HL-60 (cell line): ENCODE results near the gene CELF2.

Experiments
- DNase-seq, 2 experiments: peaks; one replicate each; pipeline ENCODE4 v3.0.0-alpha.2; 2010 to 2020; ENCODE audit warnings: low read depth in 1 of 2, low spot score in 1 of 2
- H3K27ac ChIP-seq: fragments of 250-450 bp; sonication (Bioruptor Pico); replicated peaks from 2 replicates; pipeline ENCODE4 v1.5.1; 2020; ENCODE audit warnings: mild to moderate bottlenecking, moderate library complexity
- H3K27me3 ChIP-seq: fragments of 250-450 bp; sonication (Bioruptor Pico); 2 replicates; pipeline ENCODE4 v1.5.1; 2021; ENCODE audit warnings: mild to moderate bottlenecking, moderate library complexity; ENCODE audit not compliant: insufficient read depth, poor library complexity, severe bottlenecking
- H3K4me3 ChIP-seq: replicated peaks from 2 replicates; pipeline ENCODE4 v1.5.1; 2011; ENCODE audit warnings: mild to moderate bottlenecking, control low read depth, low read length; ENCODE audit not compliant: insufficient read depth
- GABPA ChIP-seq: IDR thresholded peaks from 2 replicates; pipeline ENCODE4 v1.6.1; 2012; ENCODE audit warnings: low read depth
- POLR2AphosphoS5 ChIP-seq: IDR thresholded peaks from 2 replicates; pipeline ENCODE4 v1.6.1; 2012; ENCODE audit warnings: low read depth
- REST ChIP-seq: IDR thresholded peaks from 2 replicates; pipeline ENCODE4 v1.6.1; 2012; ENCODE audit warnings: low read depth; ENCODE audit not compliant: insufficient replicate concordance
- SPI1 ChIP-seq: IDR thresholded peaks from 2 replicates; pipeline ENCODE4 v1.6.1; 2012; ENCODE audit warnings: low read depth, mild to moderate bottlenecking, borderline replicate concordance
- TF ChIP-seq, protein P1 (sequence below): IDR thresholded peaks from one replicate; pipeline ENCODE4 v1.5.1; 2011; ENCODE audit warnings: low read length, control low read depth, inconsistent platforms; ENCODE audit not compliant: insufficient read depth

The CELF2 gene

GRCh38 chr10:11017000-11017569 lies 587 bp upstream of the CELF2 start:
- no peak for DNase-seq
- Histone ChIP-seq H3K27me3 (peaks cover 15% of the 10 kb centered on the region), H3K4me3 (no peak overlapping the region)

DNA sequence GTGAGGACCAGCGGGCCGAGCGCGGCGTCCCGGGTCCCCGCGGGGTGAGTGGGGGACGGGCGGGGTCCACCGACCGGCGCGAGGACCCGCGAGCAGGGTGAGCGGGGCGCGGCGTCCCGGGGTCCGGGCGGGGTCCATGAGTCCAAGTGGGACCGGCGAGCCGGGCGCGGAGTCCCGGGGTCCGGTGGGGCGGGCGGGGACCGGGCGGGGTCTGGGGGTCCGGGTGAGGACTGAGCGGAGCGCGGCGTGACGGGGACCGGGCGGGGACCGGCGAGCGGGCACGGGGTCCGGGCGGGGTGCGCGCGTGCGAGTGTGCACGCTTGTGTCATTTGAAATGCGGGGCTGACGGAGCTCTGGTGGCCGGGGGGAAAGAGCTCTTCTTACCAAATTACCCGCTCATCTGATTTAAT lies 765 bp downstream of the CELF2 start:
- H3K4me3 ChIP-seq: peak overlapping the region; percentile 21; the same call in 1 of the 2 replicates
- H3K27ac ChIP-seq: no peak overlapping the region
- TF ChIP-seq REST (no peak), POLR2AphosphoS5 (no peak), GABPA (no peak), SPI1 (no peak)
- TF ChIP-seq, protein P1, sequence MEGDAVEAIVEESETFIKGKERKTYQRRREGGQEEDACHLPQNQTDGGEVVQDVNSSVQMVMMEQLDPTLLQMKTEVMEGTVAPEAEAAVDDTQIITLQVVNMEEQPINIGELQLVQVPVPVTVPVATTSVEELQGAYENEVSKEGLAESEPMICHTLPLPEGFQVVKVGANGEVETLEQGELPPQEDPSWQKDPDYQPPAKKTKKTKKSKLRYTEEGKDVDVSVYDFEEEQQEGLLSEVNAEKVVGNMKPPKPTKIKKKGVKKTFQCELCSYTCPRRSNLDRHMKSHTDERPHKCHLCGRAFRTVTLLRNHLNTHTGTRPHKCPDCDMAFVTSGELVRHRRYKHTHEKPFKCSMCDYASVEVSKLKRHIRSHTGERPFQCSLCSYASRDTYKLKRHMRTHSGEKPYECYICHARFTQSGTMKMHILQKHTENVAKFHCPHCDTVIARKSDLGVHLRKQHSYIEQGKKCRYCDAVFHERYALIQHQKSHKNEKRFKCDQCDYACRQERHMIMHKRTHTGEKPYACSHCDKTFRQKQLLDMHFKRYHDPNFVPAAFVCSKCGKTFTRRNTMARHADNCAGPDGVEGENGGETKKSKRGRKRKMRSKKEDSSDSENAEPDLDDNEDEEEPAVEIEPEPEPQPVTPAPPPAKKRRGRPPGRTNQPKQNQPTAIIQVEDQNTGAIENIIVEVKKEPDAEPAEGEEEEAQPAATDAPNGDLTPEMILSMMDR: no peak
- DNase-seq: no peak
- peaks cover 16% of the 10 kb centered on the region for H3K27me3 ChIP-seq

More at GRCh38 chr10:11017000-11017569, 587 bp upstream of the CELF2 start:
- H3K27ac ChIP-seq: no peak overlapping the region
- TF ChIP-seq, protein P1: no peak
- no peak for TF ChIP-seq POLR2AphosphoS5
- TF ChIP-seq REST: no peak
- no peak for TF ChIP-seq GABPA
- TF ChIP-seq SPI1: no peak

DNA sequence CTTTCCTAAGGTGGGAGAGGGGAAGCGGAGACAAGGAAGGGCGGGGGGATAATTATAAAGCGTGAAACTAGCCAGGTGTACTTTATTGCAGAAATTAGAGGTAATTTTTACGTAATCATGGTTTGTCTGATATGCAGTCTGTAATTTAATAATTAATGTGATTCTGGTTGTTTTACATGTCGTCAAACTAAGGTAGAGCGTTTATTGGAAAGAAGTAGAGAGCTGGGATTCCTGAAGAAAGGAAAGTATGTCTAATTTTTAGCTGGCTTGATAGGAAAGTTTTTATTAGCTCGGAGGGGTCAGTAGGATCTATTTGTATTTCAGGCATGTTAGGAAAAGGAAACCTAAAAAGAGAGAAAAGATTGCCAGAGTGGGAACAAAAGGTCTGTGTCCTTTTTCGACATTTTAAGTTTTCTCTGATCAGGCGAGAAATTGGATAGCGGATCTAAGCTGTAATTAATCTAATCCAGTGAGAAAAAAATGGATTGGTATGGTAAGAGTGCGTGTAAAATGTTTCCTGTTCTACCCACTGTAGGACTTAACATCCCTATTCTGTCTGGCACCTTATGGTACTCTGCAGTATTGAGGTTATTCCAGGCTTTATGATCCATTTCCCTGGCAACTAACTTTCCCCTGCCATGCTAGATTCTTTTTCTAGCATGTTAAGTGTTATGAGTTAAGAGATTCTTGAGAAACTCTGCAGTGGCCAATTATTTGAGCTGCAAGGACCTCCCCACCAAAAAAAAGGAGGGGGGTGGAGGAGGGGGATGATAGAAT lies 1.4 kb downstream of the CELF2 start:
- no peak overlapping the region for H3K4me3 ChIP-seq
- no peak for TF ChIP-seq REST
- TF ChIP-seq, protein P1: no peak
- no peak for TF ChIP-seq POLR2AphosphoS5
- TF ChIP-seq GABPA: no peak
- no peak for TF ChIP-seq SPI1
- peaks cover 16% of the 10 kb centered on the region for H3K27me3 ChIP-seq
- DNase-seq: no peak
- no peak overlapping the region for H3K27ac ChIP-seq
